B cell (primary cell): ENCODE results near the gene NUP58.

ENCODE experiments used
- CTCF ChIP-seq: fragments of 200-600 bp; IDR thresholded peaks from one replicate; pipeline ENCODE4 v1.8.0; 2022; ENCODE audit warnings: antibody characterized with exemption, mild to moderate bottlenecking
- EZH2 ChIP-seq: IDR thresholded peaks from 2 replicates; pipeline ENCODE4 v1.6.1; 2012; ENCODE audit warnings: borderline replicate concordance, low read depth, mild to moderate bottlenecking, moderate library complexity, low read length; ENCODE audit not compliant: insufficient read depth, poor library complexity, severe bottlenecking

GRCh38 chr13:25267715-25268114 is 33.7 kb upstream of the NUP58 start:
- TF ChIP-seq CTCF (no peak), EZH2 (no peak)
